HepG2 (cell line): ENCODE data around the gene ANKRD52. TPM values are rescaled to one million over a fixed set of nuclear protein-coding genes. Genes with fewer than 3 reads are reported as not detected.

Experiments
- ATAC-seq: fragments of 200-7000 bp; cut with Tn5 transposase; 3 replicates; pipeline ENCODE4 v1.9.1; 2020; ENCODE audit warnings: mild to moderate bottlenecking, moderate library complexity
- BruUV-seq: library from RNA; stranded (reverse); fragments of 400-500 nt; replicated peaks from 2 replicates; lab custom pipeline; 2021; lab: Mats Ljungman, UMichigan
- CTCF ChIA-PET: fragments of 300-600 bp; formaldehyde crosslinking; extraction: SDS; loops from one replicate; lab custom pipeline; 2021; ENCODE audit warnings: low total read pairs, inconsistent platforms, low intra/inter-chr PET ratio; lab: Yijun Ruan, JAX
- POLR2A ChIA-PET: fragments of 350-600 bp; sonication (Branson Sonifier 250); formaldehyde crosslinking; loops from one replicate; lab custom pipeline; 2020; ENCODE audit warnings: antibody characterized with exemption, inconsistent platforms; lab: Yijun Ruan, JAX
- DNase-seq: peaks from one replicate; pipeline ENCODE4 v3.0.0-alpha.2; 2015; ENCODE audit warnings: low spot score
- FAIRE-seq: peaks from 3 replicates; lab custom pipeline; 2011; peaks lifted over from hg19 to GRCh38; lab: Jason Lieb, UNC
- H2AFZ ChIP-seq: one replicate; pipeline ENCODE4 v1.6.1; 2011; ENCODE audit warnings: low read length, inconsistent platforms
- H3K27ac ChIP-seq: fragments of 300-600 bp; 3 replicates; pipeline ENCODE4 v1.8.0; 2011; ENCODE audit warnings: mixed run types, mild to moderate bottlenecking, mixed read lengths, low read length, inconsistent platforms; ENCODE audit not compliant: insufficient read depth; ENCODE audit errors: extremely low read length
- H3K27me3 ChIP-seq, 2 experiments: fragments of 200-600 bp in 1 of 2; 2 replicates in 1 of 2; 3 replicates in 1 of 2; pipeline versions ENCODE4 v1.6.0 to v1.8.0; 2011; ENCODE audit warnings: low read length in 2 of 2, mild to moderate bottlenecking in 2 of 2, moderate library complexity in 2 of 2, inconsistent platforms in 1 of 2; ENCODE audit not compliant: insufficient read depth in 2 of 2, control insufficient read depth in 1 of 2
- H3K36me3 ChIP-seq, 2 experiments: fragments of 200-600 bp in 1 of 2; replicated peaks in 1 of 2; 2 replicates in 1 of 2; 3 replicates in 1 of 2; pipeline versions ENCODE4 v1.5.1 to v1.8.0; 2011; ENCODE audit warnings: low read length in 2 of 2, inconsistent platforms in 1 of 2; ENCODE audit not compliant: insufficient read depth in 2 of 2, control insufficient read depth in 1 of 2
- H3K4me1 ChIP-seq: 2 replicates; pipeline ENCODE4 v1.5.1; 2012; ENCODE audit warnings: low read length, inconsistent platforms; ENCODE audit not compliant: insufficient read depth
- H3K4me2 ChIP-seq: 2 replicates; pipeline ENCODE4 v1.6.0; 2011; ENCODE audit warnings: low read depth, low read length, inconsistent platforms
- H3K4me3 ChIP-seq, 3 experiments: fragments of 200-600 bp in 1 of 3; sonication (generic), shearing (Covaris generic) in 1 of 3; replicated peaks in 1 of 3; 2 replicates each; pipeline ENCODE4 v1.5.1; 2011 to 2016; ENCODE audit warnings: low read length in 3 of 3, inconsistent platforms in 2 of 3, low read depth in 2 of 3, mild to moderate bottlenecking in 2 of 3, control low read depth in 1 of 3, mixed read lengths in 1 of 3; ENCODE audit not compliant: insufficient read depth in 1 of 3
- H3K79me2 ChIP-seq: one replicate; pipeline ENCODE4 v1.6.1; 2011; ENCODE audit warnings: low read length, inconsistent platforms; ENCODE audit not compliant: insufficient read depth
- H3K9ac ChIP-seq: 2 replicates; pipeline ENCODE4 v1.6.0; 2011; ENCODE audit warnings: mild to moderate bottlenecking, low read depth, low read length, inconsistent platforms; ENCODE audit not compliant: insufficient read depth
- H3K9me3 ChIP-seq: 2 replicates; pipeline ENCODE4 v1.5.1; 2012; ENCODE audit warnings: mild to moderate bottlenecking, low read length
- H4K20me1 ChIP-seq: 2 replicates; pipeline ENCODE4 v1.6.0; 2011; ENCODE audit warnings: inconsistent platforms, mild to moderate bottlenecking, low read length, moderate library complexity; ENCODE audit not compliant: insufficient read depth
- GATAD1 ChIP-seq: IDR thresholded peaks from 2 replicates; pipeline ENCODE4 v1.6.1; 2016; ENCODE audit warnings: missing genetic modification reagents, missing compliant biosample characterization
- NFATC3 ChIP-seq: sonication (generic); formaldehyde crosslinking; IDR thresholded peaks from 2 replicates; pipeline ENCODE4 v1.5.1; 2020; ENCODE audit warnings: mild to moderate bottlenecking, missing genetic modification reagents
- NPAS2 ChIP-seq: sonication (generic); formaldehyde crosslinking; IDR thresholded peaks from 2 replicates; pipeline ENCODE4 v1.8.0; 2022; ENCODE audit warnings: mild to moderate bottlenecking, missing genetic modification reagents, borderline replicate concordance
- NR2F6 ChIP-seq, 2 experiments: IDR thresholded peaks; 2 replicates each; pipeline ENCODE4 v1.6.1; 2016; ENCODE audit warnings: antibody characterized with exemption in 1 of 2, mild to moderate bottlenecking in 1 of 2
- SPEN ChIP-seq: sonication (generic); formaldehyde crosslinking; IDR thresholded peaks from 2 replicates; pipeline ENCODE4 v1.5.1; 2020; ENCODE audit warnings: low read depth, mild to moderate bottlenecking, missing genetic modification reagents
- ZNF232 ChIP-seq: sonication (generic); formaldehyde crosslinking; IDR thresholded peaks from 2 replicates; pipeline ENCODE4 v1.4.0; 2020; ENCODE audit warnings: missing genetic modification reagents, borderline replicate concordance
- ZNF333 ChIP-seq: sonication (generic); formaldehyde crosslinking; IDR thresholded peaks from 2 replicates; pipeline ENCODE4 v1.4.0; 2020; ENCODE audit warnings: mild to moderate bottlenecking, missing genetic modification reagents, borderline replicate concordance
- ZSCAN30 ChIP-seq: sonication (generic); formaldehyde crosslinking; IDR thresholded peaks from 2 replicates; pipeline ENCODE4 v1.5.0; 2020; ENCODE audit warnings: mild to moderate bottlenecking, missing genetic modification reagents
- WGBS: methylation state at CpG from one replicate; pipeline ENCODE4 v1.1.6; 2017; ENCODE audit warnings: low lambda C conversion rate; 5-methylcytosine and 5-hydroxymethylcytosine counted together
- in situ Hi-C: cut with HindIII; loops from 2 replicates; pipeline ENCODE4 v1.10.0; 2017; ENCODE audit warnings: low pct_unique_long_range_greater_than_20kb; ENCODE audit not compliant: extremely low pct_ligation_motif_present
- intact Hi-C: fragments of 100-400 bp; cut with micrococcal nuclease; formaldehyde crosslinking; loops from one replicate; pipeline ENCODE4 v1.10.0; 2022; ENCODE audit not compliant: unreplicated experiment
- polyA plus RNA-seq, 8 experiments: library from polyadenylated mRNA; depleted of rRNA in 3 of 8; stranded (reverse) in 7 of 8; unstranded in 1 of 8; fragments of >200 nt; fragmentation: Illumina TruSeq in 4 of 8; extraction: Trizol in 4 of 8; gene quantifications; 2 replicates each; pipeline versions ENCODE4 v1.2.1 to v1.2.3, GENCODE V29; 2011 to 2016; ENCODE audit warnings: low read depth in 4 of 8, missing spikeins in 1 of 8, mixed read lengths in 1 of 8; ENCODE audit not compliant: insufficient read depth in 1 of 8
- total RNA-seq, 5 experiments: library from RNA; depleted of rRNA; stranded (reverse); fragments of >200 nt; fragmentation: Illumina TruSeq; extraction: Trizol; gene quantifications; 2 replicates each; pipeline ENCODE4 v1.2.3, GENCODE V29; 2016; ENCODE audit warnings: low read depth in 1 of 5
- TF ChIP-seq, protein P1 (sequence below): IDR thresholded peaks from 2 replicates; pipeline ENCODE4 v1.6.1; 2016
- TF ChIP-seq, protein P2 (sequence below): sonication (generic); formaldehyde crosslinking; IDR thresholded peaks from 2 replicates; pipeline ENCODE4 v1.8.0; 2022; ENCODE audit warnings: mild to moderate bottlenecking, missing genetic modification reagents; ENCODE audit not compliant: insufficient replicate concordance
- TF ChIP-seq, protein P3 (sequence below): sonication (generic); formaldehyde crosslinking; IDR thresholded peaks from 2 replicates; pipeline ENCODE4 v1.4.0; 2020; ENCODE audit warnings: missing genetic modification reagents, mild to moderate bottlenecking, borderline replicate concordance
- TF ChIP-seq, protein P4 (sequence below): sonication (generic); formaldehyde crosslinking; IDR thresholded peaks from 2 replicates; pipeline ENCODE4 v1.4.0; 2020; ENCODE audit warnings: mild to moderate bottlenecking, missing genetic modification reagents
- TF ChIP-seq, protein P5 (sequence below): sonication (generic); formaldehyde crosslinking; IDR thresholded peaks from 2 replicates; pipeline ENCODE4 v1.8.1; 2023; ENCODE audit warnings: missing genetic modification reagents, mild to moderate bottlenecking, borderline replicate concordance
- TF ChIP-seq, protein P6 (sequence below): sonication (generic); formaldehyde crosslinking; IDR thresholded peaks from 2 replicates; pipeline ENCODE4 v1.5.1; 2020; ENCODE audit warnings: missing genetic modification reagents, mild to moderate bottlenecking, borderline replicate concordance
- TF ChIP-seq, protein P7 (sequence below): sonication (generic); formaldehyde crosslinking; IDR thresholded peaks from 2 replicates; pipeline ENCODE4 v1.4.0; 2020; ENCODE audit warnings: mild to moderate bottlenecking, missing genetic modification reagents

ANKRD52 gene
- total and polyA plus RNA-seq, 2 of the 13 experiments (the other 11 are each of a cell fraction or from before 2014, with no cell fraction given) = 7.8 to 9.2 TPM

DNA sequence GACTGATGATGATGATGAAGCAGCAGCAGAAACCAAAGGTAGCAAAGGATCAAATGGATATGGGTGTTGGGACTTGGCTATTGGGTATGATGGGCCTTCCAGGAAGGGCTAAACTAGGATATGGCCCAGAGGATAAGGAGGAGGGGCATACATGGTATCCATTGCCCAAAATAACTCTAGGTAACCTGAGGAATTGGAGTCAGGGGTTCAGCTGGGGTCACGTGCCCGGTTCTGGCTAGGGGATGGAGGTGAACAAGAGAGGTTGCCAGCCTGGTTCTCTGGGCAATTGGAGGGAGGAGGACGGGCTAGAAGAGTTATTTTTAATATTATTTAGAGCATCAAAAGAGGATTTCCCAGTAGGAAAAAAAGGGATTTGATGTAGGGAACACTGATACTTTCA is 2.7 kb upstream of the ANKRD52 start:
- no peak overlapping the region for H3K4me3 ChIP-seq
- no peak overlapping the region for H2AFZ ChIP-seq
- ChIA-PET POLR2A (no interaction called here), CTCF (no interaction called here)
- no peak for DNase-seq
- no peaks in the 10 kb centered on the region for H3K9me3 ChIP-seq
- H3K79me2 ChIP-seq = peaks cover 10% of the 10 kb centered on the region
- no peak for ATAC-seq
- peaks cover 31% of the 10 kb centered on the region for H3K4me1 ChIP-seq
- no peak for FAIRE-seq
- peaks cover 0 to under 1% of the 10 kb centered on the region in 2 experiments; a peak in 1 of 5 replicates for H3K36me3 ChIP-seq
- WGBS = 54% methylated on average over 3 of the region's 3 CpGs
- H4K20me1 ChIP-seq = no peaks in the 10 kb centered on the region
- intact Hi-C loops = no loop called here
- no peak overlapping the region for H3K27ac ChIP-seq
- no peak overlapping the region for H3K4me2 ChIP-seq
- in situ Hi-C loops = no loop called here
- no TSS peak for BruUV-seq
- no peak overlapping the region for H3K9ac ChIP-seq
- H3K27me3 ChIP-seq = no peaks in the 10 kb centered on the region
- TF ChIP-seq ZSCAN30 (CRISPR knock-in tag) (no peak), NPAS2 (CRISPR knock-in tag) (no peak), NR2F6 (IDR thresholded peaks at IDR 0.05) (no peak), NR2F6 (CRISPR knock-in tag; IDR thresholded peaks at IDR 0.05) (no peak), ZNF333 (CRISPR knock-in tag) (no peak), NFATC3 (CRISPR knock-in tag) (no peak), SPEN (CRISPR knock-in tag) (no peak), GATAD1 (CRISPR knock-in tag) (no peak), ZNF232 (no peak)
- TF ChIP-seq, protein P1, sequence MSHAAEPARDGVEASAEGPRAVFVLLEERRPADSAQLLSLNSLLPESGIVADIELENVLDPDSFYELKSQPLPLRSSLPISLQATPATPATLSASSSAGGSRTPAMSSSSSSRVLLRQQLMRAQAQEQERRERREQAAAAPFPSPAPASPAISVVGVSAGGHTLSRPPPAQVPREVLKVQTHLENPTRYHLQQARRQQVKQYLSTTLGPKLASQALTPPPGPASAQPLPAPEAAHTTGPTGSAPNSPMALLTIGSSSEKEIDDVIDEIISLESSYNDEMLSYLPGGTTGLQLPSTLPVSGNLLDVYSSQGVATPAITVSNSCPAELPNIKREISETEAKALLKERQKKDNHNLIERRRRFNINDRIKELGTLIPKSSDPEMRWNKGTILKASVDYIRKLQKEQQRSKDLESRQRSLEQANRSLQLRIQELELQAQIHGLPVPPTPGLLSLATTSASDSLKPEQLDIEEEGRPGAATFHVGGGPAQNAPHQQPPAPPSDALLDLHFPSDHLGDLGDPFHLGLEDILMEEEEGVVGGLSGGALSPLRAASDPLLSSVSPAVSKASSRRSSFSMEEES (CRISPR knock-in tag) = no peak
- TF ChIP-seq, protein P2, sequence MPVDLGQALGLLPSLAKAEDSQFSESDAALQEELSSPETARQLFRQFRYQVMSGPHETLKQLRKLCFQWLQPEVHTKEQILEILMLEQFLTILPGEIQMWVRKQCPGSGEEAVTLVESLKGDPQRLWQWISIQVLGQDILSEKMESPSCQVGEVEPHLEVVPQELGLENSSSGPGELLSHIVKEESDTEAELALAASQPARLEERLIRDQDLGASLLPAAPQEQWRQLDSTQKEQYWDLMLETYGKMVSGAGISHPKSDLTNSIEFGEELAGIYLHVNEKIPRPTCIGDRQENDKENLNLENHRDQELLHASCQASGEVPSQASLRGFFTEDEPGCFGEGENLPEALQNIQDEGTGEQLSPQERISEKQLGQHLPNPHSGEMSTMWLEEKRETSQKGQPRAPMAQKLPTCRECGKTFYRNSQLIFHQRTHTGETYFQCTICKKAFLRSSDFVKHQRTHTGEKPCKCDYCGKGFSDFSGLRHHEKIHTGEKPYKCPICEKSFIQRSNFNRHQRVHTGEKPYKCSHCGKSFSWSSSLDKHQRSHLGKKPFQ = no peak
- TF ChIP-seq, protein P3, sequence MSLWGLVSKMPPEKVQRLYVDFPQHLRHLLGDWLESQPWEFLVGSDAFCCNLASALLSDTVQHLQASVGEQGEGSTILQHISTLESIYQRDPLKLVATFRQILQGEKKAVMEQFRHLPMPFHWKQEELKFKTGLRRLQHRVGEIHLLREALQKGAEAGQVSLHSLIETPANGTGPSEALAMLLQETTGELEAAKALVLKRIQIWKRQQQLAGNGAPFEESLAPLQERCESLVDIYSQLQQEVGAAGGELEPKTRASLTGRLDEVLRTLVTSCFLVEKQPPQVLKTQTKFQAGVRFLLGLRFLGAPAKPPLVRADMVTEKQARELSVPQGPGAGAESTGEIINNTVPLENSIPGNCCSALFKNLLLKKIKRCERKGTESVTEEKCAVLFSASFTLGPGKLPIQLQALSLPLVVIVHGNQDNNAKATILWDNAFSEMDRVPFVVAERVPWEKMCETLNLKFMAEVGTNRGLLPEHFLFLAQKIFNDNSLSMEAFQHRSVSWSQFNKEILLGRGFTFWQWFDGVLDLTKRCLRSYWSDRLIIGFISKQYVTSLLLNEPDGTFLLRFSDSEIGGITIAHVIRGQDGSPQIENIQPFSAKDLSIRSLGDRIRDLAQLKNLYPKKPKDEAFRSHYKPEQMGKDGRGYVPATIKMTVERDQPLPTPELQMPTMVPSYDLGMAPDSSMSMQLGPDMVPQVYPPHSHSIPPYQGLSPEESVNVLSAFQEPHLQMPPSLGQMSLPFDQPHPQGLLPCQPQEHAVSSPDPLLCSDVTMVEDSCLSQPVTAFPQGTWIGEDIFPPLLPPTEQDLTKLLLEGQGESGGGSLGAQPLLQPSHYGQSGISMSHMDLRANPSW (CRISPR knock-in tag) = no peak
- TF ChIP-seq, protein P4, sequence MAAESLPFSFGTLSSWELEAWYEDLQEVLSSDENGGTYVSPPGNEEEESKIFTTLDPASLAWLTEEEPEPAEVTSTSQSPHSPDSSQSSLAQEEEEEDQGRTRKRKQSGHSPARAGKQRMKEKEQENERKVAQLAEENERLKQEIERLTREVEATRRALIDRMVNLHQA (CRISPR knock-in tag) = no peak
- TF ChIP-seq, protein P5, sequence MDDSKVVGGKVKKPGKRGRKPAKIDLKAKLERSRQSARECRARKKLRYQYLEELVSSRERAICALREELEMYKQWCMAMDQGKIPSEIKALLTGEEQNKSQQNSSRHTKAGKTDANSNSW (CRISPR knock-in tag) = no peak
- TF ChIP-seq, protein P6, sequence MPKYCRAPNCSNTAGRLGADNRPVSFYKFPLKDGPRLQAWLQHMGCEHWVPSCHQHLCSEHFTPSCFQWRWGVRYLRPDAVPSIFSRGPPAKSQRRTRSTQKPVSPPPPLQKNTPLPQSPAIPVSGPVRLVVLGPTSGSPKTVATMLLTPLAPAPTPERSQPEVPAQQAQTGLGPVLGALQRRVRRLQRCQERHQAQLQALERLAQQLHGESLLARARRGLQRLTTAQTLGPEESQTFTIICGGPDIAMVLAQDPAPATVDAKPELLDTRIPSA = no peak
- TF ChIP-seq, protein P7, sequence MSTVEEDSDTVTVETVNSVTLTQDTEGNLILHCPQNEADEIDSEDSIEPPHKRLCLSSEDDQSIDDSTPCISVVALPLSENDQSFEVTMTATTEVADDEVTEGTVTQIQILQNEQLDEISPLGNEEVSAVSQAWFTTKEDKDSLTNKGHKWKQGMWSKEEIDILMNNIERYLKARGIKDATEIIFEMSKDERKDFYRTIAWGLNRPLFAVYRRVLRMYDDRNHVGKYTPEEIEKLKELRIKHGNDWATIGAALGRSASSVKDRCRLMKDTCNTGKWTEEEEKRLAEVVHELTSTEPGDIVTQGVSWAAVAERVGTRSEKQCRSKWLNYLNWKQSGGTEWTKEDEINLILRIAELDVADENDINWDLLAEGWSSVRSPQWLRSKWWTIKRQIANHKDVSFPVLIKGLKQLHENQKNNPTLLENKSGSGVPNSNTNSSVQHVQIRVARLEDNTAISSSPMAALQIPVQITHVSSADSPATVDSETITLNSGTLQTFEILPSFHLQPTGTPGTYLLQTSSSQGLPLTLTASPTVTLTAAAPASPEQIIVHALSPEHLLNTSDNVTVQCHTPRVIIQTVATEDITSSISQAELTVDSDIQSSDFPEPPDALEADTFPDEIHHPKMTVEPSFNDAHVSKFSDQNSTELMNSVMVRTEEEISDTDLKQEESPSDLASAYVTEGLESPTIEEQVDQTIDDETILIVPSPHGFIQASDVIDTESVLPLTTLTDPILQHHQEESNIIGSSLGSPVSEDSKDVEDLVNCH (CRISPR knock-in tag) = no peak
